Measurements from ENCODE around the gene SEL1L2.

- TF ChIP-seq CTCF (IDR thresholded peaks at IDR 0.05) (no peak), POLR2A (IDR thresholded peaks at IDR 0.05) (no peak)
These were observed 124.5 kb downstream of the SEL1L2 start for GRCh38 chr20:13865791-13866351.
